OCI-LY7 (cell line): ENCODE measurements around the gene ABLIM1. TPM values are rescaled to one million over a fixed set of nuclear protein-coding genes. Genes with fewer than 3 reads are reported as not detected.

Experiments
- BruUV-seq: library from RNA; stranded (reverse); fragments of 400-500 nt; replicated peaks from 2 replicates; lab custom pipeline; 2021; lab: Mats Ljungman, UMichigan
- CTCF ChIA-PET: fragments of 300-600 bp; sonication (Branson Sonifier 250); formaldehyde crosslinking; loops from one replicate; lab custom pipeline; 2022; ENCODE audit warnings: antibody characterized with exemption; ENCODE audit not compliant: unreplicated experiment; lab: Charles Lee
- POLR2A ChIA-PET: fragments of 300-600 bp; sonication (Branson Sonifier 250); formaldehyde crosslinking; loops from one replicate; lab custom pipeline; 2022; ENCODE audit warnings: antibody characterized with exemption; lab: Charles Lee
- DNase-seq: peaks from one replicate; pipeline ENCODE4 v3.0.0-alpha.2; 2015; ENCODE audit warnings: low spot score
- H2AFZ ChIP-seq: fragments of 200-600 bp; sonication (generic), shearing (Covaris generic); 2 replicates; pipeline ENCODE4 v1.6.1; 2014; ENCODE audit warnings: mild to moderate bottlenecking, antibody characterized with exemption, low read length, moderate library complexity
- H3K27ac ChIP-seq: fragments of 200-600 bp; sonication (generic); 2 replicates; pipeline ENCODE4 v1.5.1; 2014; ENCODE audit warnings: mixed run types, low read depth, mild to moderate bottlenecking, moderate library complexity, low read length, inconsistent platforms; ENCODE audit not compliant: poor library complexity, severe bottlenecking
- H3K36me3 ChIP-seq: fragments of 200-600 bp; sonication (generic); 2 replicates; pipeline ENCODE4 v1.6.1; 2014; ENCODE audit warnings: mild to moderate bottlenecking, antibody characterized with exemption, low read length, moderate library complexity, mixed read lengths; ENCODE audit not compliant: insufficient read depth
- H3K4me1 ChIP-seq: fragments of 200-600 bp; sonication (generic); 2 replicates; pipeline ENCODE4 v1.5.1; 2014; ENCODE audit warnings: mild to moderate bottlenecking, low read length; ENCODE audit not compliant: insufficient read depth, poor library complexity, severe bottlenecking
- H3K4me2 ChIP-seq: fragments of 200-600 bp; sonication (generic); 2 replicates; pipeline ENCODE4 v1.6.1; 2014; ENCODE audit warnings: mild to moderate bottlenecking, low read length
- H3K4me3 ChIP-seq: fragments of 200-600 bp; sonication (generic); 2 replicates; pipeline ENCODE4 v1.5.1; 2014; ENCODE audit warnings: mild to moderate bottlenecking, low read depth, low read length; ENCODE audit not compliant: poor library complexity, severe bottlenecking
- H3K79me2 ChIP-seq: fragments of 200-600 bp; sonication (generic); 2 replicates; pipeline ENCODE4 v1.6.1; 2016; ENCODE audit warnings: low read depth, mild to moderate bottlenecking, low read length, moderate library complexity, mixed read lengths; ENCODE audit not compliant: insufficient read depth
- H3K9me2 ChIP-seq: fragments of 200-600 bp; sonication (generic); 2 replicates; pipeline ENCODE4 v1.6.1; 2016; ENCODE audit warnings: mild to moderate bottlenecking, low read length, mixed read lengths; ENCODE audit not compliant: insufficient read depth
- H3K9me3 ChIP-seq: fragments of 200-600 bp; sonication (generic); 2 replicates; pipeline ENCODE4 v1.6.1; 2014; ENCODE audit warnings: mild to moderate bottlenecking, mixed run types, low read length, mixed read lengths
- H4K20me1 ChIP-seq: fragments of 200-600 bp; sonication (generic); 2 replicates; pipeline ENCODE4 v1.6.1; 2014; ENCODE audit warnings: mild to moderate bottlenecking, antibody characterized with exemption, low read length, moderate library complexity, mixed read lengths; ENCODE audit not compliant: insufficient read depth
- CTCF ChIP-seq: fragments of 200-600 bp; sonication (generic); conservative IDR thresholded peaks from 2 replicates; pipeline ENCODE4 v1.5.1; 2014; ENCODE audit warnings: mild to moderate bottlenecking, antibody characterized with exemption, low read length, moderate library complexity, mixed read lengths
- EZH2phosphoT487 ChIP-seq: fragments of 200-600 bp; sonication (generic); IDR thresholded peaks from 2 replicates; pipeline ENCODE4 v1.6.1; 2018; ENCODE audit warnings: low read depth, borderline replicate concordance, mild to moderate bottlenecking, mixed run types, antibody characterized with exemption, low read length, moderate library complexity, mixed read lengths
- intact Hi-C: fragments of 100-400 bp; cut with micrococcal nuclease; formaldehyde crosslinking; loops from one replicate; pipeline ENCODE4 v1.10.0; 2022; ENCODE audit not compliant: unreplicated experiment
- total RNA-seq, 2 experiments: library from RNA; depleted of rRNA in 1 of 2; stranded (reverse); fragments of >200 nt in 1 of 2; shearing (Covaris generic) in 1 of 2; gene quantifications; 2 replicates each; pipeline ENCODE4 v1.2.3, GENCODE V29; 2014 to 2022

ABLIM1 gene
- total RNA-seq, 2 experiments from 2014 or later: 94.2 to 268 TPM

GRCh38 chr10:114703377-114704107 lies 45.5 kb upstream of the ABLIM1 start:
- TF ChIP-seq CTCF (peak; percentile 91), EZH2phosphoT487 (no peak)
- Histone ChIP-seq H3K4me3 (no peak overlapping the region), H2AFZ (no peak overlapping the region), H3K9me3 (no peaks in the 10 kb centered on the region), H3K27ac (no peak overlapping the region), H3K9me2 (no peaks in the 10 kb centered on the region), H3K36me3 (no peaks in the 10 kb centered on the region), H3K79me2 (no peaks in the 10 kb centered on the region), H4K20me1 (no peaks in the 10 kb centered on the region), H3K4me2 (no peak overlapping the region), H3K4me1 (no peaks in the 10 kb centered on the region)
- BruUV-seq: no TSS peak
- ChIA-PET POLR2A (interaction anchor here (0.8 kb wide), 1 partner anchor 9 kb away, joined by 3 read pairs; no protein-coding TSS in a partner anchor), CTCF (interaction anchor here (0.5 to 2.3 kb wide), 3 partner anchors 71 to 400 kb away, joined by 3 to 5 read pairs (median 3); no protein-coding TSS in a partner anchor)
- intact Hi-C loops: loop anchor here (1.0 to 2.0 kb wide), 3 partner anchors 151 to 399 kb away; no protein-coding TSS in a partner anchor
- peak; percentile 48 for DNase-seq

- Histone ChIP-seq H3K4me2 (no peak overlapping the region), H3K4me1 (no peaks in the 10 kb centered on the region), H3K27ac (no peak overlapping the region), H3K79me2 (no peaks in the 10 kb centered on the region), H3K4me3 (no peak overlapping the region), H3K9me3 (no peaks in the 10 kb centered on the region), H3K36me3 (no peaks in the 10 kb centered on the region), H2AFZ (no peak overlapping the region), H3K9me2 (no peaks in the 10 kb centered on the region), H4K20me1 (no peaks in the 10 kb centered on the region)
- intact Hi-C loops: no loop called here
- no TSS peak for BruUV-seq
- TF ChIP-seq CTCF (no peak), EZH2phosphoT487 (no peak)
- POLR2A ChIA-PET: interaction anchor here (0.6 to 1.0 kb wide), 5 partner anchors 10 to 498 kb away, joined by 3 to 7 read pairs (median 3); no protein-coding TSS in a partner anchor
- DNase-seq: no peak
- CTCF ChIA-PET: no interaction called here
Measured at GRCh38 chr10:114698271-114699061, 40.4 kb upstream of the ABLIM1 start.
